Rectal smooth muscle tissue (tissue), 1 donor: ENCODE results near the gene GABARAPL1.
A peak's percentile ranks its signal among the peaks of the same experiment; 100 is the strongest.
"Not testable (repeated sequence)": the region's sequence is repeated elsewhere in the genome, so short reads cannot be mapped to it uniquely, and the experiment has no call there.

ENCODE experiments used
- H3K27ac ChIP-seq: one replicate; pipeline ENCODE4 v1.7.0; 2013; ENCODE audit warnings: low read depth, low read length, inconsistent platforms
- H3K27me3 ChIP-seq: one replicate; pipeline ENCODE4 v1.7.0; 2013; ENCODE audit warnings: low read length; ENCODE audit not compliant: control insufficient read depth, insufficient read depth
- H3K36me3 ChIP-seq: one replicate; pipeline ENCODE4 v1.7.0; 2013; ENCODE audit warnings: low read length; ENCODE audit not compliant: control insufficient read depth, insufficient read depth
- H3K4me1 ChIP-seq: one replicate; pipeline ENCODE4 v1.7.0; 2013; ENCODE audit warnings: low read length; ENCODE audit not compliant: control insufficient read depth, insufficient read depth
- H3K4me3 ChIP-seq: one replicate; pipeline ENCODE4 v1.7.0; 2013; ENCODE audit warnings: low read length
- H3K9ac ChIP-seq: one replicate; pipeline ENCODE4 v1.7.0; 2013; ENCODE audit warnings: low read length

Gene GABARAPL1

GRCh38 chr12:10210225-10210624 is 2.5 kb upstream of the GABARAPL1 start:
- no peaks in the 10 kb centered on the region for H3K27me3 ChIP-seq
- no peak overlapping the region for H3K9ac ChIP-seq
- peaks cover 5% of the 10 kb centered on the region for H3K4me1 ChIP-seq
- H3K36me3 ChIP-seq = no peaks in the 10 kb centered on the region
- no peak overlapping the region for H3K27ac ChIP-seq
- no peak overlapping the region for H3K4me3 ChIP-seq

DNA sequence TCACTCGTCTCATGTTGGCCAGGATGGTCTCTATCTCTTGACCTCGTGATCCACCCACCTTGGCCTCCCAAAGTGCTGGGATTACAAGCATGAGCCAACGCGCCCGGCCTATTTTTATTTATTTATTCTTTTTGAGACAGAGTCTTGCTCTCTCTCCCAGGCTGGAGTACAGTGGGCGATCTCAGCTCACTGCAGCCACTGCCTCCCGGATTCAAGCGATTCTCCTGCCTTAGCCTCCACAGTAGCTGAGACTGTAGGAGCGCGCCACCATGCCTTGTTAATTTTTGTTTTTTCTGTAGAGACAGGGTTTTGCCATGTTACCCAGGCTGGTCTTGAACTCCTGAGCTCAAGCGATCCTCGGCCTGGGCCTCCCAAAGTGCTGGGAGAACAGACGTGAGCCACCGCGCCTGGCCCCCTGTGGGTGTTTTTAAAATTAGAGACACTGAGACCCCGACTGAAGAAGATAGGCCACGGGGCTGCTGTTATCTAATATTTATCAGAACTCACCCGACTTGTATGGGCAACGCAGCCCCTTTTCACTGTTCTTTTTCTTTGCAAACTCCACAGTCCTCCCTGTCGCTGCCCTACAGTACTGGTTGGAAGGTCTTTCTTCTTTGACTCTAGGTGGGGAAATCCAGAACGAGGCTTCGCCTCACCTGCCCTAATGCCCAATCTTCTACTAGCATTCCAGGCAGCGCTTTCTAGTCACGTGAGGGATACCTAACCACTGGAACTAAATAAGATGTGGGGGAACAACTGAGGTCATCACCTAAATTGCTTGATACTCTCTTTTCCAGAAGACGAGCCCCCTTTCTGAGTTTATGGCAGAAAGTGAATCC is 1.4 kb upstream of the GABARAPL1 start:
- peaks cover 5% of the 10 kb centered on the region for H3K4me1 ChIP-seq
- H3K27me3 ChIP-seq = no peaks in the 10 kb centered on the region
- H3K9ac ChIP-seq = no peak overlapping the region
- no peak overlapping the region for H3K4me3 ChIP-seq
- H3K36me3 ChIP-seq = no peaks in the 10 kb centered on the region
- peak overlapping the region; percentile 100 for H3K27ac ChIP-seq

DNA sequence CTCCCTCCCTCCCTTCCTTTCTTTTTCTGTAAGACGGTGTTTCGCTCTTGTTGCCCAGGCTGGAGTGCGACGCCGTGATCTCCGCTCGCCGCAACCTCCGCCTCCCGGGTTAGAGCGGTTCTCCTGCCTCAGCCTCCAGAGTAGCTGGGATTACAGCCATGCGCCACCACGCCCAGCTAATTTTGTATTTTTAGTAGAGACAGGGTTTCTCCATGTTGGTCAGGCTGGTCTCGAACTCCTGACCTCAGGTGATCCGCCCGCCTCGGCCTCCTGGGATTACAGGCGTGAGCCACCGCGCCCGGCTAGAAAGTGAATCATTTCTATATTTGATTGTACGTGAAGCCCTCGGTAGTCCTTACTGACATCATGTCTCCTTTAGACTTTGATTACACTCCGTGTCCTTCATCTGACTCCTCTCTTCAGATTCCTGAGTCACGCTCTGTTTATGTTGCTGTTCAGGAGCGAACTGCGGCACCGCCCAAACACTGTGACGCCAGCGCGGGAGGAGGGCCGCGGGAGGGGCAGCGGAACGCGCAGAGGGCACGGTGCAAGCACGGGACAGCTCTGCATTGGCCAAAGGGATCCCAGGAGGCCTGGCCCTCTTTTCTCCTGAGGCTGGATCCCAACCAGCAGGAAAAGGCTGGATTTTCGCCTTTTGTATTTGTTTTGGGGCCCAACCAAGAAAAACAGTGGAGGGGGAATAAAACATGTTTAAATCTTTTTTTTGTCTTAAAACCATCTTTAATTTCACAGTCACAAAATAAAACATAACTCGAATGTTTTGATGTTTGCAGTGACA is 538 bp upstream of the GABARAPL1 start:
- Histone ChIP-seq H3K27me3 (no peaks in the 10 kb centered on the region), H3K36me3 (no peaks in the 10 kb centered on the region), H3K9ac (peak overlapping the region; percentile 97), H3K27ac (peak overlapping the region; percentile 100), H3K4me1 (peaks cover 5% of the 10 kb centered on the region), H3K4me3 (peak overlapping the region; percentile 97)

DNA sequence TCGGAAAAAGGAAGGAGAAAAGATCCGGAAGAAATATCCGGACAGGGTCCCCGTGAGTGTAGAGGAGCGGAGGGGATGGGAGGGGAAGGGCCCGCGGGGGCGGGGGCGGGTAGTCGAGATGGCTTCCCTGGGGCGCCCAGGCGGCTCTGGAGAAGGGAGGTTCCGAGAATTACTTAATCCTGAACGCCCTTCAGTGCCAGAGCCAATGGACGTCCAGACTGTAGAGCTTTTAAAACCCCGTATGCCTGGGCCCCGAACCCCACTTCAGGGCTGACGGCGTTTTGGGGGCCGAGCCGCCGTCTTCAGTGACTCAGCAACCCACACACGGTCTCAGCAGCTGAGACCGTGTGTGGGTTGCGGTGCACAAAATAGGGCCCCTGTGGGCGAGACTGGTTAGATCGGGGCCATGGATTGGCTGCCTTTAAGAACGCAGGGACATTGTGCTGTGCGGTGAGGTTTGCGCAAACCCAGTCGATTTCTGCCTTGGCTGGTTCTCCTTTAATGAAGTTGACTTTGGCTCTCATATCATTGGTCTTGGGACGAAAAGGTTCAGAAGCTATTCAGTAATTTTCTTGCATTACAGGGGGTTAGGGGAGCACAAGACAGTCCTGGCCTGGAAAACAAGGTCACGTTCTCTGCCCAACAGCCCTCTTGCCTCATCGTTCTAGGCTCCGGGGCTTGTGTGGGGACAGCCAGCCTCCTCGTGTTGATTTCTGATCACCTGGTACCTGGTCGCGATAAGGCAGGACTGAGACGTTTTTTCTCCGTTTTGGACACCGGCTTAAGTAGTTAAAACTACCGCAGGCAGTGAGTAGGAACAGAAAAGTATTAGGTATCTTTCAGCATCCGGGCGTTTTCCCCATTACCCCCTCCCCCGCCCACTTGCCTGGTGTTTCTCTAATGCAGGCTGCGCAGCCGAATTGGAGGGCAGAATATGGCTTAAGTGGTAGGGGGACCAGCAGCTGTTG is 775 bp downstream of the GABARAPL1 start:
- peak overlapping the region; percentile 97 for H3K4me3 ChIP-seq
- peak overlapping the region; percentile 100 for H3K27ac ChIP-seq
- H3K36me3 ChIP-seq = no peaks in the 10 kb centered on the region
- H3K9ac ChIP-seq = peak overlapping the region; percentile 97
- no peaks in the 10 kb centered on the region for H3K27me3 ChIP-seq
- H3K4me1 ChIP-seq = peaks cover 5% of the 10 kb centered on the region

DNA sequence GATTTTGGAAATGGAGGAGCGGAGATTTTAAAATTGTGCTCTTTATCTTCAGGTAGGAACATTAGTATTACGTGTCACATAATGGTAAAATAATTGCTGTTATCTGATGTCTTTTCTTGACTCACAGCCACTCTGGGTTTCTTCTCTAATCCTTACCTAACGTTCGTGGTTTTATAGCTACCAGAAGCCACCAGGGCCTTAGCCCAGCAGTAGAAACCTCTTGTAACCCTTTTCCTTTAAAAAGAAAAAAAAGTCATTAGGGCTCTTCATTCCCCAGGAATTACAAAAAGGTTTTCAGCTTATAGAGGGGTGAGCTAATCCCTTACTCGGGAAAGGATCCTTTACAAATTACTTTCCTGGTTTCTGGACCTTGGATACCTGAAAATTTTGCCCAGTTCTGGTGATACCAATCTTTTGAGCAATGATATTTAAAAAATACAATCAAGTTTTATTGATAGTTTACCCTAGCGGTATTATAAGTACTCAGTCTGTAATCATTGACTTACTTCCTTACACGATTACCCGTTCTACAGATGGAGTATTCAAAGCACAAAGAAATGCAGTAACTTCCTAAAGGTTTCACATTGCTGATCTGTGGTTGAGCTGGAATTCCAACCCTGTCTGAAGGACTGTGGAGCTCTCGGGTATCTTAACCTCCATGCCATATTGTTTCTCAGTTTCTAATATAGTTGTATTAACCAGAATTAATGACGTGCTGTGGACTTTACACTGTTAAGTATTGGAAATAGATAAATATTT is 1.6 kb downstream of the GABARAPL1 start:
- Histone ChIP-seq H3K27me3 (no peaks in the 10 kb centered on the region), H3K9ac (peak overlapping the region; percentile 97), H3K4me3 (peak overlapping the region; percentile 97), H3K36me3 (no peaks in the 10 kb centered on the region), H3K27ac (peak overlapping the region; percentile 100), H3K4me1 (peaks cover 5% of the 10 kb centered on the region)

DNA sequence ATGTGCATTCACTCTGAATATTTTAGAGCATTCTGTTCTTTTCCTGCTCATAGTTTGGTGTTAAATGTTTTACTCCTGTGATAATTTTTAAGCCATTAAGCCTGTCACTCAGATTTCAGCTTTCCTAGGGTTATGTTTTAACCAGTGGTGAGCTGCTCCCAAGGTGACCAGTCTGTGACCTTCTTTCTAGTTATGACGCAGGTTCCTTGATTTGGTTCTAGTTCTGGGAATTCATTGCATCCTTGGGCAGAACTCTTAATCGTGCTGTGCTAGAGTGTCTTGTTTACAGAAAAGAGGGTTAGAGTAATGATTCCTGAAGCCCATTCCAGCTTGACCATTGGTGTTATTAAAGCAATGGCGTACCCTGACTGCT is 2.2 kb downstream of the GABARAPL1 start:
- H3K27me3 ChIP-seq = no peaks in the 10 kb centered on the region
- H3K9ac ChIP-seq = no peak overlapping the region
- peaks cover 5% of the 10 kb centered on the region for H3K4me1 ChIP-seq

GRCh38 chr12:10215436-10215835 is 2.8 kb downstream of the GABARAPL1 start:
- Histone ChIP-seq H3K36me3 (peaks cover 2% of the 10 kb centered on the region), H3K9ac (no peak overlapping the region), H3K27ac (no peak overlapping the region), H3K27me3 (no peaks in the 10 kb centered on the region), H3K4me3 (no peak overlapping the region), H3K4me1 (peaks cover 5% of the 10 kb centered on the region)

More for the DNA sequence above, 2.2 kb downstream of the GABARAPL1 start:
- peak overlapping the region; percentile 97 for H3K4me3 ChIP-seq
- H3K36me3 ChIP-seq = no peaks in the 10 kb centered on the region
- H3K27ac ChIP-seq = peak overlapping the region; percentile 100

DNA sequence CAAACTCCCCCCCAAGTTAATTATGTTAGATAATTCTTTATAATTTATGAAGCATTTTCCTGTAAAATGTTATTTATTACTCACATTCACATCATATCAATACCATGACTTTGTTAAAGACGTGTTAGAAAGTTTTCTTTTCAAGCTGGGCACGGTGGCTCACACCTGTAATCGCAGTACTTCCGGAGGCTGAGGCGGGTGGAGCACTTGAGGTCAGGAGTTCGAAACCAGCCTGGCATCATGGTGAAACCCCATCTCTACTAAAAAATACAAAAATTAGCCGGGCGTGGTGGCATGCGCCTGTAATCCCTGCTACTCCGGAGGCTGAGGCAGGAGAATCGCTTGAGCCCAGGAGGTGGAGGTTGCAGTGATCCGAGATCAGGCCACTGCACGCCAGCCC is 3.3 kb downstream of the GABARAPL1 start:
- not testable (repeated sequence) for H3K4me3 ChIP-seq, H3K27me3 ChIP-seq, H3K4me1 ChIP-seq, H3K36me3 ChIP-seq, H3K9ac ChIP-seq, H3K27ac ChIP-seq

DNA sequence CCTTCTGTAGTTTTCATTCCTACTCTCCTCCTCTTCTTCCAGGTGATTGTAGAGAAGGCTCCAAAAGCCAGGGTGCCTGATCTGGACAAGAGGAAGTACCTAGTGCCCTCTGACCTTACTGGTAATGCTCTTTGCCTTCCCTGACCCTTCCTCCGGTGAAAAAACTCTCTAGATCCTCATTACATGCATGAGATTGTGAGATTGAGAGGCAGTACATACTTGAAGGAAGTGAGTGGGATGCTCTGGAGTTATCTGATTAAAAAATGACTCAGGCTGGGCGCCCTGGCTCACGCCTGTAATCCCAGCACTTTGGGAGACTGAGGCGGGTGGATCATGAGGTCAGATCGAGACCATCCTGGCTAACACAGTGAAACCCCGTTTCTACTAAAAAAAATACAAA is 5.3 kb downstream of the GABARAPL1 start:
- no peaks in the 10 kb centered on the region for H3K27me3 ChIP-seq
- H3K9ac ChIP-seq = no peak overlapping the region
- no peak overlapping the region for H3K4me3 ChIP-seq
- peaks cover 20% of the 10 kb centered on the region for H3K36me3 ChIP-seq
- no peak overlapping the region for H3K27ac ChIP-seq
- H3K4me1 ChIP-seq = peaks cover 5% of the 10 kb centered on the region

DNA sequence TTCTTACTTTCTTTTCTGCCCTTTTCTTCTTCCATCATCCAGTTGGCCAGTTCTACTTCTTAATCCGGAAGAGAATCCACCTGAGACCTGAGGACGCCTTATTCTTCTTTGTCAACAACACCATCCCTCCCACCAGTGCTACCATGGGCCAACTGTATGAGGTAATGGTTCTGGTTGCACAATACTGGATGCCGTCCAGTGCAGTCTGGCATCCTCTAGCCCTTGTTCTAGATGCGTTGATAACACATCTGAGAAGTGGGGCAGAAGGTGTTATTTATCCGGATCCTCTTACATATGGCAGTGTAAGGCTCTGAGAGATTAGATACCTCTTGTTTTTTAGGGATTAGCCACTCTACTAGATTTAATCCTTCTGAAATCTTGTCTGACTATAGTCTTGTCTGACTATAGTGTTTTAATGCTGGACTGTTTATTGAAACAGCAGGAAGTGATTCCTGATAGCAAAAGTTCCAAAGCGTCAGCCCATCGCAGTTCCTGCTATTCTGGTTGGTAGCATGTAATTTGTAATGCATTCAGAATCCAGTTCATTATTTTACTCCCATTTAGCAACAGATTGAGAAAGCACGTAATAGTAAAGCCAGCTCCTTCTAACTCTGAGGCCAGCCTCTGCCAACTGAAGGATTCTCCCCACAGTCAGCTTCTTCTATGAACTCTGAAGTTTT is 7.9 kb downstream of the GABARAPL1 start:
- H3K27ac ChIP-seq = no peak overlapping the region
- H3K27me3 ChIP-seq = no peaks in the 10 kb centered on the region
- no peak overlapping the region for H3K9ac ChIP-seq
- no peaks in the 10 kb centered on the region for H3K4me1 ChIP-seq
- H3K4me3 ChIP-seq = no peak overlapping the region
- peaks cover 22% of the 10 kb centered on the region for H3K36me3 ChIP-seq

GRCh38 chr12:10221846-10222245 is 9.2 kb downstream of the GABARAPL1 start:
- no peaks in the 10 kb centered on the region for H3K27me3 ChIP-seq
- no peaks in the 10 kb centered on the region for H3K4me1 ChIP-seq
- no peak overlapping the region for H3K27ac ChIP-seq
- no peak overlapping the region for H3K9ac ChIP-seq
- H3K4me3 ChIP-seq = no peak overlapping the region
- H3K36me3 ChIP-seq = peaks cover 22% of the 10 kb centered on the region
